Measurements from ENCODE around the gene MYO16. TPM values are rescaled to one million over a fixed set of nuclear protein-coding genes. Genes with fewer than 3 reads are reported as not detected.
A peak's percentile ranks its signal among the peaks of the same experiment; 100 is the strongest.

Gene MYO16
- total and polyA plus RNA-seq, 9 donors, result 12.1 to 29.7 (median 16.4) TPM

GRCh38 chr13:108958013-108958376 is 328.6 kb downstream of the MYO16 start:
- peaks cover 2% of the 10 kb centered on the region for H3K4me1 ChIP-seq (ENCODE audit: control insufficient read depth, insufficient read depth, low read length)
- no peaks in the 10 kb centered on the region for H3K9me3 ChIP-seq (replicated peaks; ENCODE audit: control insufficient read depth, low read depth, low read length)
- no peaks in the 10 kb centered on the region for H3K36me3 ChIP-seq (ENCODE audit: control insufficient read depth, insufficient read depth, low read length)
- no peak overlapping the region for H3K27ac ChIP-seq (ENCODE audit: low read length)
- no peak for DNase-seq
- H3K27me3 ChIP-seq (ENCODE audit: control insufficient read depth, insufficient read depth, low read length), result no peaks in the 10 kb centered on the region
- H3K4me3 ChIP-seq (ENCODE audit: low read length), result no peak overlapping the region

- H3K9me3 ChIP-seq (replicated peaks; ENCODE audit: control insufficient read depth, low read depth, low read length), result no peaks in the 10 kb centered on the region
- peaks cover 2% of the 10 kb centered on the region for H3K4me1 ChIP-seq (ENCODE audit: control insufficient read depth, insufficient read depth, low read length)
- H3K27ac ChIP-seq (ENCODE audit: low read length), result no peak overlapping the region
- no peaks in the 10 kb centered on the region for H3K36me3 ChIP-seq (ENCODE audit: control insufficient read depth, insufficient read depth, low read length)
- peak; percentile 28 for DNase-seq
- no peak overlapping the region for H3K4me3 ChIP-seq (ENCODE audit: low read length)
- H3K27me3 ChIP-seq (ENCODE audit: control insufficient read depth, insufficient read depth, low read length), result no peaks in the 10 kb centered on the region
Observed at GRCh38 chr13:108959234-108959633, 329.8 kb downstream of the MYO16 start.

GRCh38 chr13:108960006-108960405 is 330.6 kb downstream of the MYO16 start:
- Histone ChIP-seq H3K4me3 (ENCODE audit: low read length) (no peak overlapping the region), H3K27ac (ENCODE audit: low read length) (no peak overlapping the region), H3K27me3 (ENCODE audit: control insufficient read depth, insufficient read depth, low read length) (no peaks in the 10 kb centered on the region), H3K4me1 (ENCODE audit: control insufficient read depth, insufficient read depth, low read length) (peaks cover 2% of the 10 kb centered on the region), H3K9me3 (replicated peaks; ENCODE audit: control insufficient read depth, low read depth, low read length) (no peaks in the 10 kb centered on the region), H3K36me3 (ENCODE audit: control insufficient read depth, insufficient read depth, low read length) (no peaks in the 10 kb centered on the region)
- WGBS (ENCODE audit: insufficient coverage), result 100% methylated on average over 4 of the region's 6 CpGs
- no peak for DNase-seq

GRCh38 chr13:108961542-108962125 is 332.2 kb downstream of the MYO16 start:
- peak; percentile 64 for DNase-seq
- Histone ChIP-seq H3K36me3 (ENCODE audit: control insufficient read depth, insufficient read depth, low read length) (no peaks in the 10 kb centered on the region), H3K9me3 (replicated peaks; ENCODE audit: control insufficient read depth, low read depth, low read length) (no peaks in the 10 kb centered on the region), H3K4me3 (ENCODE audit: low read length) (no peak overlapping the region), H3K4me1 (ENCODE audit: control insufficient read depth, insufficient read depth, low read length) (peaks cover 2% of the 10 kb centered on the region), H3K27me3 (ENCODE audit: control insufficient read depth, insufficient read depth, low read length) (no peaks in the 10 kb centered on the region), H3K27ac (ENCODE audit: low read length) (no peak overlapping the region)
- WGBS (ENCODE audit: insufficient coverage), result no CpG with 5 or more reads among the region's 7 CpGs

GRCh38 chr13:108962654-108963053 is 333.2 kb downstream of the MYO16 start:
- no peak overlapping the region for H3K27ac ChIP-seq (ENCODE audit: low read length)
- no peak for DNase-seq
- no peak overlapping the region for H3K4me3 ChIP-seq (ENCODE audit: low read length)
- H3K4me1 ChIP-seq (ENCODE audit: control insufficient read depth, insufficient read depth, low read length), result peaks cover 2% of the 10 kb centered on the region
- H3K27me3 ChIP-seq (ENCODE audit: control insufficient read depth, insufficient read depth, low read length), result no peaks in the 10 kb centered on the region
- no peaks in the 10 kb centered on the region for H3K9me3 ChIP-seq (replicated peaks; ENCODE audit: control insufficient read depth, low read depth, low read length)
- H3K36me3 ChIP-seq (ENCODE audit: control insufficient read depth, insufficient read depth, low read length), result no peaks in the 10 kb centered on the region

GRCh38 chr13:108963276-108963810 is 333.9 kb downstream of the MYO16 start:
- no peak overlapping the region for H3K4me3 ChIP-seq (ENCODE audit: low read length)
- DNase-seq, result no peak
- no peaks in the 10 kb centered on the region for H3K36me3 ChIP-seq (ENCODE audit: control insufficient read depth, insufficient read depth, low read length)
- no peaks in the 10 kb centered on the region for H3K4me1 ChIP-seq (ENCODE audit: control insufficient read depth, insufficient read depth, low read length)
- no peak overlapping the region for H3K27ac ChIP-seq (ENCODE audit: low read length)
- no peaks in the 10 kb centered on the region for H3K9me3 ChIP-seq (replicated peaks; ENCODE audit: control insufficient read depth, low read depth, low read length)
- WGBS (ENCODE audit: insufficient coverage), result 88% methylated on average over 3 of the region's 3 CpGs
- no peaks in the 10 kb centered on the region for H3K27me3 ChIP-seq (ENCODE audit: control insufficient read depth, insufficient read depth, low read length)

- WGBS (ENCODE audit: insufficient coverage), result 85% methylated on average over 8 of the region's 10 CpGs
- no peak overlapping the region for H3K27ac ChIP-seq (ENCODE audit: low read length)
- no peaks in the 10 kb centered on the region for H3K4me1 ChIP-seq (ENCODE audit: control insufficient read depth, insufficient read depth, low read length)
- no peaks in the 10 kb centered on the region for H3K9me3 ChIP-seq (replicated peaks; ENCODE audit: control insufficient read depth, low read depth, low read length)
- H3K4me3 ChIP-seq (ENCODE audit: low read length), result no peak overlapping the region
- no peaks in the 10 kb centered on the region for H3K36me3 ChIP-seq (ENCODE audit: control insufficient read depth, insufficient read depth, low read length)
- no peak for DNase-seq
- H3K27me3 ChIP-seq (ENCODE audit: control insufficient read depth, insufficient read depth, low read length), result no peaks in the 10 kb centered on the region
Observed at GRCh38 chr13:108963846-108964600, 334.6 kb downstream of the MYO16 start.

GRCh38 chr13:108964606-108965005 is 335.2 kb downstream of the MYO16 start:
- Histone ChIP-seq H3K36me3 (ENCODE audit: control insufficient read depth, insufficient read depth, low read length) (no peaks in the 10 kb centered on the region), H3K27me3 (ENCODE audit: control insufficient read depth, insufficient read depth, low read length) (no peaks in the 10 kb centered on the region), H3K27ac (ENCODE audit: low read length) (no peak overlapping the region), H3K4me1 (ENCODE audit: control insufficient read depth, insufficient read depth, low read length) (no peaks in the 10 kb centered on the region), H3K4me3 (ENCODE audit: low read length) (no peak overlapping the region), H3K9me3 (replicated peaks; ENCODE audit: control insufficient read depth, low read depth, low read length) (no peaks in the 10 kb centered on the region)
- no CpG with 5 or more reads among the region's 7 CpGs for WGBS (ENCODE audit: insufficient coverage)
- DNase-seq, result no peak

GRCh38 chr13:108967371-108967770 is 338.0 kb downstream of the MYO16 start:
- H3K27ac ChIP-seq (ENCODE audit: low read length), result no peak overlapping the region
- 83% methylated on average over 1 of the region's 6 CpGs for WGBS (ENCODE audit: insufficient coverage)
- no peaks in the 10 kb centered on the region for H3K36me3 ChIP-seq (ENCODE audit: control insufficient read depth, insufficient read depth, low read length)
- H3K4me1 ChIP-seq (ENCODE audit: control insufficient read depth, insufficient read depth, low read length), result no peaks in the 10 kb centered on the region
- no peaks in the 10 kb centered on the region for H3K9me3 ChIP-seq (replicated peaks; ENCODE audit: control insufficient read depth, low read depth, low read length)
- no peak for DNase-seq
- no peak overlapping the region for H3K4me3 ChIP-seq (ENCODE audit: low read length)
- no peaks in the 10 kb centered on the region for H3K27me3 ChIP-seq (ENCODE audit: control insufficient read depth, insufficient read depth, low read length)

- Histone ChIP-seq H3K27me3 (ENCODE audit: control insufficient read depth, insufficient read depth, low read length) (no peaks in the 10 kb centered on the region), H3K27ac (ENCODE audit: low read length) (no peak overlapping the region), H3K9me3 (replicated peaks; ENCODE audit: control insufficient read depth, low read depth, low read length) (no peaks in the 10 kb centered on the region), H3K36me3 (ENCODE audit: control insufficient read depth, insufficient read depth, low read length) (no peaks in the 10 kb centered on the region), H3K4me1 (ENCODE audit: control insufficient read depth, insufficient read depth, low read length) (no peaks in the 10 kb centered on the region), H3K4me3 (ENCODE audit: low read length) (no peak overlapping the region)
- no CpG with 5 or more reads among the region's 7 CpGs for WGBS (ENCODE audit: insufficient coverage)
- DNase-seq, result no peak
Observed at GRCh38 chr13:108968566-108968965, 339.2 kb downstream of the MYO16 start.

Measured in muscle of leg (tissue), 11 donors.